GM19099 (cell line): ENCODE data around the gene RTN4RL2.

ENCODE experiments used
- POLR2A ChIP-seq: IDR thresholded peaks from 3 replicates; pipeline ENCODE4 v1.6.1; 2011; ENCODE audit warnings: low read depth; ENCODE audit not compliant: insufficient read length; ENCODE audit errors: extremely low read depth

The RTN4RL2 gene

DNA sequence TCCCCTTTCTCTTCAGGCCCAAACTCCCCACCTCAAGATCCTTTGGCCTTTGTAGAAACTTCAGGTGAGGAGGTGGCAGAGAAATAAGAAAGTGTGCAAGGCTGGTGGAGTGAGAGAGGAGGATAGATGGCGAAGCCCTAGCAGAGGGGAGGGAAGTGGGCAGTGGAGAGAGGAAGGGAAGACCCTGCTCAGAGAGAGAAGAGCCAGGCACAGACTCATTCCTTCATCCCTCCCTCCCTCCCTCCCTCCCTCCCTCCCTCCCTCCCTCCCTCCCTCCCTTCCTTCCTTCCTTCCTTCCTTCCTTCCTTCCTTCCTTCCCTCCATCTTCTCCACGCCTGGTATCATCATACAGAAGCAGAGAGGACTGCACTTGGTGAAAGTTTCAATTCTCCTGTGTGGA is 21.0 kb downstream of the RTN4RL2 start:
- TF ChIP-seq POLR2A, result no peak

DNA sequence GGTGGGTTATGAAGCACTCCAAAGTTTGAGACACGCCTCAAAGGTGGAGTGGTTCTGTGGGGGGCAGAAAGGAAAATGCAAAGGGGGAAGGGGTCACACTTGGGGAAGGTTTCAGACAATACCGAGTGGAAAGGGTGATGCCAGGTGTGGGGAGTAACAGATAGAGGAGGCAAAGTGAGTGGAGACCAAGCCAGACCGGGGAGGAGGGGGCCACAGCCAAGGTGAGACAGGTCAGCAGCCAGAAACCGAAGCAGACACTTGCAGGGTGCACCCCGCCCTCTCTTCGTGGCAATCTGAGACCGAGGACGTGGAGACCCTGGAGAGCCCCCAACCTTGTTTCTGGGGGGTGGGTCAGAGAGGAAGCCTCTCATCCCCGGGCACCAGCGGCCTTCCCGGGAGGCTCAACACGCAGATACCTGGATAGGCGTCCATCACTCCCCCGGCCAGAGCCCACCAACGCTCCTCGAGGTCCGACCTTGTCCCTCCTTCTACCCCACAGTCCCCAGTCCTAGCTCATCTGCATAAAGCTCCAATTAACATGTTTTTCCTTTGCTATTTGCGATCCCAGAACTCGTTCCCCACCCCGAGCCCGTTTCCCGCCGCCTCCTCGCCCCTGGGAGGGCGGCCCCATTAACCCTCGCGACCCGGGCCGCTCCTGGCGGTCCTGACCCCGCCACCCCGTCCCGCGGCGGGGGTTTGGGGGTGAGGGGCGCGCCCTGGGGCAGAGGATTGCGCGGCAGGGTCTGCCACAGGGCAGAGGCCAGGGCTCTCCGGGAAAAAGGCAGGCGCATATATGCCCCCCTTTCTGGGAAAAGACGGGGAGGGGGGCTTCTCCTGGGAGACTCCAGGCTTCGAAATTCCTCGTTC is 21.8 kb downstream of the RTN4RL2 start:
- no peak for TF ChIP-seq POLR2A

DNA sequence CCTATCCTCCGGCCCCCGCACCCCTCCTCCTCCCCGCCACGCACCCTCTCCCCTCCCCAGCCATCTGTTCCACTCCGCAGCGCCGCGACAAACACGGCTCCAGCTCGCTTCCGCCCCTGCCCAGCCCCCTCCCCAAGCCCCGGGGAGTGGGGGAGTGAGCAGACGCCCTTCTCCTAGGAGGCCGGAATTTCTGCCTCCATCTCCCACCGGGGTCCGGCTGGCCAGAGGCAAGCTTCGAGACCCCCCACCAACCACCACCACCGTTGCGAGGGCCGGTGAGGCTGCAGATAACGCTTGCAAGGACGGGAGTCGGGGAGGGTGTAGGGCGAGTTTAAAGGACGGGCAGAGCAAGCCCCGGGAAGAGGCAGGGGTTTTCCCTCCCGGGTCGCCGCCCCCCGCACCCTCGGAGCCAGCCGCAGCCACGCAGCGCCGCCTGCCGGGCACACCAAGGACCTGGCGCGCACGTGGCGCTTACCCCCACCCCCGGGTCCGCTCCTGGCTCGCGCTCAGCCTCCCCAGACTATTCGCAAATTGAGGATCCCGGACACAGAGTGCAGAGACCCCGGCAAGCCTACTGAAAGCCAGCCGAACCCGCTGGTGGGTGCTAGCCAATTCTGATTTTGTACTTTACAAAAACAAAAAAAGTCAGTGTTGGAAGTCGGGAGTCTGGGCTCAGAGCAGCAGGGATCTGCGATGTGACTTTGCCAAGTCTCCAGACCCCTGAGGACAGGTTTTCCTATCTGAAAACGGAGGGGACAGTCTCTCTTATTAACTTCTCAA is 22.6 kb downstream of the RTN4RL2 start:
- TF ChIP-seq POLR2A, result no peak

DNA sequence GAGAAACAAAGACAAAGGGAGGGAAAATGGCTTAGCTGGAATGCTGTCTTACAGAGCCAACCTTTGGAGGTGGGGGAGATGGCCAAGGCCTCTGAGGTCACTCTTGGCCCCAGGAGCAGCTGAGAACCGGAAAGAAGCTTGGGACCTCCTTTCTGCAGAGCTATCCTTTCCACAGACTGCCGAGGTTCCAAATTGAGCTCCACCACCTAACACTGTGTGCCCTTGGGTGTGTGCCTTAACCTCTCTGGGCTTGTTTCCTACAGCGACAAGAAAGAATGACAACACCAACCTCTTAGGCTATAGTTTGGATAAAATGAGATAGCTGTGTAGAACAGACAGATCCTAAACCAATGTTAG is 23.2 kb downstream of the RTN4RL2 start:
- TF ChIP-seq POLR2A, result no peak

DNA sequence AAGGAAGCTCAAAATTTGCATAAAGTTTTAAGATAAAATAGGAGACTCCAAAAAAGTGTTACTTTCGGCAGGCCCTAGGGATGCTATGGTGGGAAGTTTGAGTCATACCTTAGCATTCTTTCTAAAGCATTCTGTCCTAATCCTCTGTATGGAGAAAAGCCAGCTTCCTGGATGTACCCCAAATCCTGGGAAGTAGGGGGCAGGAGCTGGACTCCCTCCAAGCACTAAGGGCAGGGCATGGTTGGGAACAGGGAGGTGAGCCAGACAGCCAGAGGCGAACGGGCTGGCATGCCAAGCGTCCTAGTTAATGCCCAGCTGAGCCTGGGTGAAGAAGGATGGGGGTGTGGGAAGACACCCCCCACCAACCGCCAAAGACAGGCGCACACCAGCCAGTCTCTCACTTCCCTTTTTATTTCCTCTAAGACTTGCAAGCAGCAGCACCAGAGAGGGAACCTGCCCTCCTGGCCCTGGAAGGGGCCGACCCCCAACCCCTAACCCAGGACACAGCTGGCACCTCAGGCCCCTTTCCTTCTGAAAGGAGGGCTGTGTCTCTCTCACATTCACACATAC is 23.9 kb downstream of the RTN4RL2 start:
- no peak for TF ChIP-seq POLR2A

DNA sequence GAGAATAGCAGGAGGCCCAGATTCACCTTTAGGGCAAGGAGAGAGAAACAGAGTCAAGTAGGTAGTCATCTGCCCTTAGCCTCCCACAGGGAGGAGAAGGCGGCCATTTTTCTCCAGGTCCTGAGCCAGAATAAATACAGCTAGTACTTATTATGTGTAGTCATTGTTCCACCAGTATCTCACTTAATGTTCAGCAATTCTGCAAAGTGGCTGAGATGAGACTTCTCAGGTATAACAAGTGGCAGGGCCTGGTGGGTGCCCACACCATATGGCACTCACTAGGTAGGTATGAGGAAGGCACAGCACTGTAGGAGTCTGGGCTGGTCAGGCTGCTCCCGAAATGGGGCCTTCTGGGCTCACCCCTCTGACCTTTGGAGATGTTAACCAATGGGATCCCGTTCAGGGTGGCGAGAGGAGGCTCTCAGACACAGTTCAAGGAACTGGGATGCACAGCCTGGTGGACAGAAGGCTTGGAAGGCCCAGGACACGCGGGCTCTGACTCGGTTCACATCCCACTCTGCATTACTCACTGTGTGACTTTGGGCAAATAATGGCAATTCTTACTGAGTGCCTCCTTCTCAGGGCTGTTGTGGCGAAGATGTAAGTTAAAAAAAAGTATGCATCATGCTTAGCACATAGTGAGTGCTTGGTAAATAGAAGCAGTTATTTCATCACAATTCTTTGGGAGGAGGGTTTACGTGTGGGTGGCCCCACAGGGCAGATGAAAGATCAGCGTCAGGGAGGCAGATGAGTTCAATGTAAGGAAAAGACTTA is 25.1 kb downstream of the RTN4RL2 start:
- no peak for TF ChIP-seq POLR2A

DNA sequence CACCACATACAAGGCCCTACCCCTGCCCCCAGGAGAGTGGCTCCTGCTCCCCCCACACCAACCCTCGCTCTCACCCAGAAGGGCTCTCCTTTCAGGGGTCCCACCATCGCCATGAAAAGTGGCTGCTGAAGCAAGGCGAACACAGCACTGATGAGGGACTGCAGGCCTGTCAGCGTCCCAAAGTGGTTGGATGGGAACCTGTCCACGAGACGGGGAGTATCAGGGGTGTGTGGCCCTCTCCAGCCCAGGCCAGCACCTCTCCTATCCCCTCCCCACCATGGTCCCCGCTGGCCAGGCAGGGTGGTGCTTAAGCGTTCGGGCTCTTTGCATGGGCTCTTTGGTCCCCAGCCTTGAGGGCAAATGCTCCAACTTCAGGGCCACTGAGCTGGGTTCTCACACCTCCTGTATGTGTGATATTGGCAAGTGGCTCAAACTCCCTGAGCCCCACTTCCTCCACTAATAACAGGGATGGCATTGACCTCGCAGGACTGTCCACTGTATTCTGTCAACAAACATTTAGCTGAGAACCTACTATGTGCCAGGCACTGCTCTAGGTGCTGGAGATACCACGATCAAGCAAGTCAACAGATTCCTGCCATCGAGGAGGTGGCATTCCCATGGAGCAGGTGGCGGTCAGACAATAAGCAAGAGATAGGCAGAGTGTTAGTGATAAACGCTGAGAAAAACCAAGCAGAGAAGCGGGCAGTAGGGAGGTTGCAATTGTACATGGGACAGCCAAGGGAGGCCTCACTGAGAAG is 26.9 kb downstream of the RTN4RL2 start:
- no peak for TF ChIP-seq POLR2A

DNA sequence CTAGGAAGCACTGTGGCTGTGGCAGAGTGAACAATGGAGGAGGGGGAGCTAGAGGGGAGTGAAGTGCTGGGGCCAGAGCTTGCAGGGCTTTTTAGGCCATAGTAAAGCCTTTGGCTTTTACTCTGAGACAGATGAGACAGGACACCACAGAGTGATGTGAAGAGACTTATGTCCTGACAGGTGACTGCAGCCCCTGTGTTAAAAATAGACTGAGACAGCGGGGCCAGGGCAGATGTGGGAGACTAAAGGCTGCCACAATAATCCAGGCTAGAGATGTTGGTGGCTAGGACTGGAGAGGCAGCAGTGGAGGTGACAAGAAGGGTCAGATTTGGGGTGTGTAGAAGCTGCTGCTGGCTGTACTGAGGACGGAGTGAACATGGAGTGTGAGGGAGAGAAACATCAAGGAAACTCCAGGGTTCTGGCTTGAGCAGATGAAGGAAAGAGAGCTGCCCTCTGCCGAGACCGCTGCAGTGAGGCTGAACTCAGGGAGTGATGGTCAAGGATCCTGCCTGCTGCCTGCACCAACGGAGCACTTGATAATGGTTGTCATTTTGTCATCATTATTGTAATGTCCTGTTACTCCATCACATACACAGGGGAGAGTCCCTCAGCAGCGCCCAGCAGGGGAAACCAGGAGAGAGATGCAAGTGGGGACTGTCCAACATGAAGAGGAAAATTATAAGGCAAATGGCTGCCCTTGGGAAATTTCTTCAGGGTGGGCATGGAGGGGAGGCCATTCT is 27.8 kb downstream of the RTN4RL2 start:
- no peak for TF ChIP-seq POLR2A

DNA sequence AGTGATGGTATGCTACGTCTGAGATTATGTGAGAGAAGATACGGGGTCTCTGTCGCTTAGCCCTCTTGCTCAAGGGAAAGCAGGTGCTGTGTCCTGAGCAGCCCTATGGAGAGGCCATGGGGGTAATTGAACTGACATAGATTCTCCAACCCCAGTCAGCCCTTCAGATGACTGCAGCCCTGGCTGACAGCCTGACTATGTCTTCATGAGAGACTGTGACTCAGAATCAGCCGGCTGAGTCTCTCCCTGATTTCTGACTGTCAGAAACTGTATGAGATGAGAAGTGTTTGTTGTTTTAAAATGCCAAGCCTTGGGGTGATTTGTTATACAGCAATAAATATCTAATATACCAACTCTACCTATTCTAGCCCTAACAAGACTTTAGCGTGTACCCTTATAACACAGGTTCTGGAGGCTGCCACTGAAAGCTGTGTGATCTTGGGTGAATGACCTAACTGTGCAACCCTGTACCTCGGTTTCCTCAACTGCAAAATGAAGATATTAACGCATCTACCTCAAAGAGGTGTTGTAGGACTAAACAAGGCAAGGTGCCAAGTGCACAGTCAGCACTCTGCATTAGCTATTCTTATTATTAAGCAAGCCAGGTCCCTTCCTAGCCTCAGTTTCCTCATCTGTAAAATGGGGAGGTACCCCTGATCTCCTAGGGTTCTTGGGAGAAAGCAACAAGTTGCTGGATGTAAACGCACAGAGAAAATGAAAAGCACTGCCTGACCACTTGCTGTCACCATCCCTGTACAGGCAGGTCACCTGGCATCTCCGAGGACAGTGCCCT is 30.3 kb downstream of the RTN4RL2 start:
- TF ChIP-seq POLR2A, result no peak

DNA sequence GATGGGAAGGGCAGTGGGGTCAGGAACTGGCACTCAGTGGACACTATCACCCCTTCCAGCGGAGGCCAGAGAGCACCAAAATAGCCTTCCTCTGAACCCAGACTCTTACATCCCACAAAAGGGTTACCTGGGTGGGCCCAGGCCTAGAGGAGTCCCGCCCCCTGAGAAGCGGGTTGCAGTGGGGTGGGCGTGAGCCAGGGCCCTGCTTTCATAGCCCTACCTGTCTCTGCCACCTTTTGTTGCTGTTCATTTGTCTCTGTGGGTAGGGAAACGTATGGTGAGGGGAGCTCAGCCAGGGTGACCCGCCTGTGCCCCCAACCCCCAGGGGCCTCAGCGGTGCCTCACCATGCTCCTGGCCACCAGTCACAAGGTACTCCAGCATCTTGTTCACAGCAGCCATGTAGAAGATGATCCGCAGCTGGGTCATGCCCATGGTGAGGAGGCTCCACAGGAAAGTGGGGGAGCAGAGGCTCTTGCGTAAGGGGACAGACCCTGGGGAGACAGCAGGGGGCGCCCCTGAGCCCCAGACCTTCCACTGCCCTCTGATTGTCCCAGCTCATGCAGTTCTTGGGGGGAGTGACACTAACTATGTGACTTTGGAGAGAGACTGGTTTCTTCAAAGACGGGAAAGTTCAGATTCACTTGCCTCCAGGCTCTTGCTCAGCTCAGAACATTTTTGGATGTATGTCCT is 31.2 kb downstream of the RTN4RL2 start:
- no peak for TF ChIP-seq POLR2A

DNA sequence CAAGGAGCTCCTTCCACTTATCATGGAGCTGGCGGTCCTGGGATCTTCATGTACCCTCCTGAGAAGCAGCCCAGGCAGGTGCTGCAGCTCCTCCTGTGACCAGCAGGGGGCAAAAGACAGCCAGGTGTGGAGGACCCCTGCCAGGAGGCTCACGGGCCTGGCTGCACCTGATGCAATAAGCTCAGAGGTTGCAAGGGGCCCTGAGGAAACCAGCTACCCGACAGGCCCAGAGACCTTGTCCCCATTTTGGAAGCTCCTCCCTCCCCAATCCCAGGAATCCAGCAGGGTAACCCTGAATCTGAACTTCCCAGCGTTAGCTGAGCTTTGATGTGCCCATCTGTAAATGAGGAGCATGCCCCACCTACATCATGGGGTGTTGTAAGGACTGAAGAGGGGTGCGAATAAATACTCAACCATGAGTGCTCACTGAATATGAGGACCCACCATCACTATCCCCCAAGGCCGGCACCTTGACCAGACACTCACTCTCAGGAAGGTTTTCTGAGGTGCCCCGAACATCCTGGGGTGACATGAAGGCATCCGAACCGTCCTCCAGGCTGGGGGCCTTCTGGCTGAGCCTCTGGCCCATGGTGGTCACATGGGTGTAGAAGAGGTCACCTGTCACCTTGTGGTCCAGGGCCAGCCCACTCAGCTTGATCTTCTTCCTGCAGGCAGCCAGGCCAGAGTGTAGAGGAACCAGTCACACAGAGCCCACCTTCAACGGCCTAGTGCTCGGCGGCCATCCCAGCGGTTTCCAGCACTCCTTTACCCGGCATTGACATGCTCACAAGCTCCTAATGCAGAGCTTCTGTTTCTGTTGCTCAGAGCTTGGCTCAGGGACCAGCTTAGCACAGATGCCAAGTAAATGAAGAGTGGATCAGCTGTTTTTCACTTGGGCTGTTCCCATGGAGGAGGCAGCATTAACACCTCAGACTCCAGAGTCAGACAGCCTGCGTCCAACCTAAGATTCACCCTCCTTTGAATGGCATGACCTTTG is 33.5 kb downstream of the RTN4RL2 start:
- no peak for TF ChIP-seq POLR2A
